B cell (primary cell): ENCODE data around the gene RRP15.

Source experiments
- CTCF ChIP-seq: fragments of 200-600 bp; IDR thresholded peaks from one replicate; pipeline ENCODE4 v1.8.0; 2022; ENCODE audit warnings: antibody characterized with exemption, mild to moderate bottlenecking
- EZH2 ChIP-seq: IDR thresholded peaks from 2 replicates; pipeline ENCODE4 v1.6.1; 2012; ENCODE audit warnings: borderline replicate concordance, low read depth, mild to moderate bottlenecking, moderate library complexity, low read length; ENCODE audit not compliant: insufficient read depth, poor library complexity, severe bottlenecking

- TF ChIP-seq CTCF (no peak), EZH2 (no peak)
Measured at GRCh38 chr1:218250492-218250891, 34.6 kb upstream of the RRP15 start.
